ENCODE measurements around the gene FHIT.

Gene FHIT

DNA sequence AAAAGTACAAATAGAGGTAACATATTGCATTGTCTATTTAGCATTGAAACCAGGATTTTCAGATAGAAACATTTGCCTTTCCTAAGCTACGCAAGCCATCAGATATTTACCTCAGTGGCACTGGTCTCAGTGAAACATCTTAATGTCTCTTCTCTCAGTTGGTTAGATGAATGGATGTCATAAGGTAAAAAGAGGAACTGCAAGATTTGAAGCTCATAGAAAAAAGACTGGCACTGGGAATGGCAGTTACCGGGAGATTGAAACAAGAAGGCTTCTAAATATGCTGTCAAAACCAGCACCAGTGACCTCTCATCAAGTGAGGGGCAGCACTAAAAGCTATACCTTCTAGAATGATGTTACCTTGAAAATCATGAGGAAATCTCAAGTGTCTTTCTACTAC is 486.4 kb downstream of the FHIT start:
- DNase-seq (ENCODE audit: low read depth in 2 of 2), result no peak

DNA sequence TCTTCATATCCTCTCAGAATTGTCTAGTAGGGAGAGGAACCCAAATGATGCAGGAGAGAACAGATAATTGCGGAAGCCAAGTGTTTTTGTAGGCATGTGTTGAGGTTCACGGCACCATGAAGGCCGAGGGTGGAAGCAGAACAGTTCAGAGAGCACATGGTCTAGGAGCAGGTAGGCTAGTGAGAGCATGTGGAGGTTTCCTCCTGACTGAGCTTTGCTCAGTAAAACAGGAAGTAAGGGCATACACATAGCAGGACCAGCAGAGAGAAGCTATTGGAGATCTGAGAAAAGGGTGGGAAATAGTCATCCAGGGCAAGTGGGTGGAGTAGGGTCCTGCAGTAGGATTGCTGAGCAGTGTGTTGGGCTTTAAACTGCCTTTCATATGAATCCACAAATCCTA is 491.1 kb downstream of the FHIT start:
- no peak for DNase-seq (ENCODE audit: low read depth in 2 of 2)

DNA sequence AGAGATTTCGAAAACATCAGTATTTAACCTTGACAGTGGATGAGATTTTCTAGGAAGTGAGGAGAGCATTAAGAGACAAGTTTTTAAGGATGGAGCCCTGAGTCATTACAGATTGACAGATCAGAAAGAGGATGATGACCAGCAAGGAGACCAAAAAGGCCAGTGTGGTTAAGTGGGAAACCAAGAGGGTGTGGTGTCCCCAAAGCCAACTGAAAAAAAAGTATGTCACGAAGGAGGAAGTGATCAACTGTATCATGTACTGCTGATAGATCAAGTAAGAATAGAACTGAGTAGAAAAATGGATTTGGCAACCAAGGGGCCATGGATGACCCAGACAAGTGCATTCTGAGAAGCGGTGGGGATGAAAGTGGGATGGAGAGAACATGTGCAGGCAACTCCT is 491.8 kb downstream of the FHIT start:
- DNase-seq (ENCODE audit: low read depth in 2 of 2), result no peak

DNA sequence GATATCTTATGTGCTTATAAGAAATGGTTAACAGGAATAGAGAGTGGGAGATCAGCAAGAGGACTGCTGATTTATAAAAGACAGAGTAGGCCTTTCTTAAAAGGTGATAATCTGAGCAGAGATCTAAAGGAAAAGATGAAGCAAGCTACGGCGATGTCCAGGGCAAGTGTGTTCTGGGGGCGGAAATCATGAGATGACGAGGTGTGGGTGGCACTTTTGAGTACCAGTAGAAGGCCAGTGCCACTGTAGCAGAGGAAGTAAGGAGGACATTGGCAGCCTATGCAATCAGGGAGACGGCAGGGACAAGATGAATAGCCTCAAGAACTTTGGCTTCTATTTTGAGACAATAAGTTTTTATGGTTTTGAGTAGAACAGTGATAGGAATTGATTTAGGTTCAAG is 492.4 kb downstream of the FHIT start:
- no peak for DNase-seq (ENCODE audit: low read depth in 2 of 2)

DNA sequence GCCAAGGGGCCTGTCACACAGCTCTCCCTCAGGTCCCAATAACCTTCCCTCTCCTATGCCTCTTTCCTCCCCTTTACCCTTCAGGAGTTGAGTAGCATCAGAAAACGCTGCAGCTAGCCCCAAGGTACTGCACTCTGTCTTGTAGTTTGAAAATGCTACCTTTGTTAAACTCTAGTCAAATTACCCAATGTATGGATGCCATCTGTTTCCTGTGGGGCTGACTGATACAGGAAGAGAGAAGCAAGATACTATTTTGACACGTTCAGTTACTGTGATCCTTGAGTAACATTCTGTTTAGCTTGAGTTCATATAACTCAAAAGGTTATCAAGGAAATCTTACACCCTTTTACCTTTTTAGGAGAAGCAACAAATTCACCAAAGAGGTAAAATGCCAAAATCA is 493.1 kb downstream of the FHIT start:
- no peak for DNase-seq (ENCODE audit: low read depth in 2 of 2)

DNA sequence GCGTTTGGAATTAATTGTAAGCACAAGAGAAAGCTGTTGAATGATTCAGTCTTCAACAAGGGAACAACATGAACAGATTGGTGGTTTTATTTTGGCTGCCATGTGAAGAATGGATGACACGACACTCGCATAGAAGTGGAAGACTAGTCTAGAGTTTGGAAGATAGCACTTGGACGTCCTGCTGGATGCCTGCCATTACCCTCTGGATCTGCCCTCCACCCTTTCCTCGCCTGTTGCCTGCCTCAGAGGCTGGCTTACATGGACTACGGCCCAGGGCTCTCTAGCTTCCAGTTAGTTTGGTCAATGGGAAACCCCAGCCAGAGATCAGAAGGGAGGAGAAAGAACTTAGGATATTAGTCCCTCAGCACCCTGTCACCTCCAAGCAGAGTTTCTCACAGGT is 493.5 kb downstream of the FHIT start:
- DNase-seq (ENCODE audit: low read depth in 2 of 2), result no peak

DNA sequence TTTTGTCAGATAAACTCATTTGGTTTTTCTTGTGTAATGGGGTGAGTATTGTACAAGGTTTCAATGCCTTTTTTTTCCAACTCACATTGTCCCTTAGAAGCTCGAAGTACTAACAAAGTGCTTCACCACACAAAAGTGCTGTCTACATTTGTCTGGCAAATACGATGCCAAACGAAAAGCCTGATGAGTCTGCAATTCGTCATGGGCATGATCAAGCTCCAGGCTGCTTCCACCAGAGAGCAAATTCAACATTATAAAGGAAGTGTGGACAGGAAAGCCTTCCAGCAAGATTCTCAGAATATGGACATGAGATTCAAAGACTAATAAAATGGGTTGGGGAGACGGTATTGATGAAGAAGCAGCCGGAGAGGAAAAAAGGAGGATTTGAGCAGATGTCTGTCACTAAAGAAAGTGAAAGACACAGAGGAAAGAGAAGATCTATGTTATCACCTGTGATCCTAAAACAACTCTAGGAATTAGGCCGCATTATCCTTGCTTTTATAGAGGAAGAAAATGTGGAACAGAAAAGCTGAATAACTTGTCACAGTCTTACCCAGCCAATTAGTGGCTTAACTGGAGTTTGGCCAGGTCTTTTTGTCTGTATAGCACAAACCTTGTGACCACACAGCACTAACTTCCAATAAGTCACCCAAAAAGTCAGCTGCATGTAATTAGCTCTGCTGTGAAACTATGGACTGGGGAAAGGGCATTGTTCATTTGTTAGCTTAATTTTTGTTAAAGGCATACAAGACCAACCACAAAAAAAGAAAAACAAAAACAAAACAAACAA is 494.8 kb downstream of the FHIT start:
- no peak for DNase-seq (ENCODE audit: low read depth in 2 of 2)

DNA sequence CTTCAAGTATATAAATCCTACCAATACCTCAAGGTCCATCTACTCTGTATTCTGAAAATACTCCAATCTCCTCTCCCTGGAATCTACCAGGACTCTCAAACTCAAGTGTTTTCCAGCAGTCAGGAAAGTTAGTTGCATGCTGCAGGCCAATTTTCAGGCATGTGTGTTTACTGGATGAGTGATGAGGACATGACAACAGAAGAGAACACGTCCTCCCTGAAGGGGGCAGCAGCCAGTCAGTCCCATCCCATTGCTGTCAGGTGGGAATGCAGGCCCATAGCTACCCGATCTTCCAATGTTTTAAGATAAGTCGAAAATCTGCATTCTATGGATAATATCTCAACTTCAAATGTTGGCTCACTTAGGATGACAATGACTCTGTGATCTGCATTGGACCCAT is 496.2 kb downstream of the FHIT start:
- DNase-seq (ENCODE audit: low read depth in 2 of 2), result no peak

DNA sequence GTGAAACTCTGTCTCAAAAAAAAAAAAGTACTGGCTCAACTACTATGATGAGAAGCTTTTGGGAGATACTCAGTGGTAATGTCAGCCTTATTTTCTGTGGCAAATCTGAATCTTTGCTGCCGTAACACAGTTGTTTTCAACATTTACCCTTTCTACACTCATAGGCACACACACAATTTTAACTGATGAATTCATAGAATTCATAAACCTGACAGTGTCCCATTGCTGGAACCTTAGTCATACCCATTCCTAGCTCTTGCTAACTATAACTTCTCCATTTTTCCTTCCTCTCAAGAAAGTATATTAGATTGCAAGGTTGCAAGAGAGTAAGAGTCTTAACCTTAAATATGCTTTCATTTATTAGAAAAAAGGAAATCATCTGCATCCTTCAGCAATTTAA is 496.6 kb downstream of the FHIT start:
- DNase-seq (ENCODE audit: low read depth in 2 of 2), result no peak

DNA sequence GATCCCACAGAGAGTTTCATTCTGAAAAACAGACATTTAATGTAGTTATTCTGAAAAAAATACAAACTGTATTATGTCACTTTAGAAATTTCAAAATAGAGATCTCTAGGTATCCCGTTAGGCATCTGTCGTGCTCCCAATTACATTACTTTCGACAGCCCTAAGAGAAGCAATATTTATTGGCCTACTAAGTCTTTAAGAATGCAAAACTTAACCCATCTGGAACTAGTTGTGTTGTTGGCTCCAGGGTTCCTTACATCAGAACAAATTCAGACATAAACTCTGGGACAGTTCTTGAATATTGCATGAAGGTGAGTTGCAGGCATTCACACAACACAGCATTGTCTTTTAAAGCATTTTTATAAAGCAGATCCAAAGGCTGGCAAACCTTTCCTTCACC is 498.4 kb downstream of the FHIT start:
- DNase-seq (ENCODE audit: low read depth in 2 of 2), result no peak

DNA sequence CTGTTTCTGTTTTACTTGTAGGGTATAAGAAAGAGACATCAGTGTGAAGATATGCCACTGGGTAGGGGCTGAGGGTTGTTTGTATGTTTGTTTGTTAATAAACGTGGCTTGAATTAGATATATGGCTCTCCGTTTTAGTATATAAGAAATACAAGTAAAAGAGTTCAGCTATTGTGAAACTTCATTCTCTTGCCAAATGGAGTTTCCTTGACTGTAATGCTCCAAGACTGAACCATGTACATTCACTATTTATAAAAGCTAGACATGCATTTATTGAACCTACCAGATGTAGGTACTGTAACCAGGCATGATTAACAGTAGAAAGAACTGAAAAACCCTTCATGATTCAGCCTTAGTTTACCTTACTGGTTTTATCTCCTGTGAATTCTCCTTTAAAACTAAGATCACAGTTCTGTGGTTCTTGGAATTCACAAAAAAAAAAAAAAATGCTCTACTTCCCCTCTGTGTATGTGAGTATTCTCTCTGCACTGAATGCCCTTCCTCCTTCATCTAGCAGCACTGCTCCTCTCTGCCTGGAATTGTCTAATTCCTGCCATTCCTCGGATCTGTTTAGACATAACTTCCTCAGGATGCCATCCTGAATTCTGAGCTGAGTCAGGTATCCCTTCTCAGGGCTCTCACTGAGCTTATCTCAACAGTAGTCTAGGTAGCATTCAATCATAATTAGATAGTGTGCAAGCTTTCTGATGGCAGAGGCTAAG is 504.4 kb downstream of the FHIT start:
- DNase-seq (ENCODE audit: low read depth in 2 of 2), result no peak

DNA sequence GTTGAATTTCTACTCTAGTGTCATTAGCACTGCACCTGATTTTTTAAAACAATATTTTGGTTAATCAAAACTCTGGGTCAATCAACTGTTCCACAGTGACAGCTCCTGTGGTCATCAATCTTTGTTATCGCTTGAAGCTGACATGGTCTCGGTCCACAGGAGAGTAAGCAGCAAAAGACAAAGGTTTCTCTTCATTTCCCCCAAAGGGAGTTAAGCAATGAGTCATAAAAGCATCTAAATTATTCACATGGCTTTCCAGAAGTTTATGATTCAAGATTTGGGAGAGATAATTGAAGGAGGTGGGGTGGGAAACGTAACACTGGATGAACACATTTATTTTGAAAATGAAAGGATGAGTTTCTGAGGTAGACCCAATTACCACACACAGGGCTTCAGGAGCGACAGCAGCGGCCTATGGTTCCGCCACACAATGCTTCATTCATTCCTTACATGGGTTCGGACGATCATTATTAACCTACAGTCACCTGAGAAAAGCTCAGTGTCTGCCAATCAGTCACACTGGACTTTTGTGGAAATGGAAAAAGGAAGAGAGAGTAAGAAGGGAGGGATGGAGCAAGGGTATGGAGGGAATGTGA is 505.1 kb downstream of the FHIT start:
- DNase-seq (ENCODE audit: low read depth in 2 of 2), result no peak

DNA sequence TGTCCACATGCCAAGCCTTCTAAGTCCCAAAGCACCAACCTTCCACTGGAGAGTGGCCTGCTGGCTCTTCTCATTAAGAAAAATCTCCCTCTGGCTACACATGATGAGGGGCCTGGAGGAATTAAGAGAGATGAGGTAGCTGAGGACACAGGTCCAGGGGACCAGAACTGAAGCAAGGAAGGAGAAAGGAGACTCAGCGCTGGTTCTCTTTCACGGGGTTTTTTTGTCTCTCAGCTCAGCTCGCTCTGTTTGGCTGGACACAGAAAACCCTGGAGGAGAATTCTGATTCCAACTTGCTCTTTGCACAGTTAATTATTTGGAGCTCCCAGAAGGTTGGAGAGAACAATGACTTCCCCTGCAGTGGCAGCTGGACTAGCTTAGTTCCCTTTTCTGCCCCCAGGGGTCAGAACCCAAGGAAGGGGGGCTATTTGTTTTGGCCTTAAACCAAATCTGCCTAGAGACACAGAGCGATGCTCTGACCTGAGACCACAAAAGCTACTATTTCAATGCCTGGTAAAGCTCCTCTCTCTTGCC is 507.6 kb downstream of the FHIT start:
- DNase-seq (ENCODE audit: low read depth in 2 of 2), result no peak

DNA sequence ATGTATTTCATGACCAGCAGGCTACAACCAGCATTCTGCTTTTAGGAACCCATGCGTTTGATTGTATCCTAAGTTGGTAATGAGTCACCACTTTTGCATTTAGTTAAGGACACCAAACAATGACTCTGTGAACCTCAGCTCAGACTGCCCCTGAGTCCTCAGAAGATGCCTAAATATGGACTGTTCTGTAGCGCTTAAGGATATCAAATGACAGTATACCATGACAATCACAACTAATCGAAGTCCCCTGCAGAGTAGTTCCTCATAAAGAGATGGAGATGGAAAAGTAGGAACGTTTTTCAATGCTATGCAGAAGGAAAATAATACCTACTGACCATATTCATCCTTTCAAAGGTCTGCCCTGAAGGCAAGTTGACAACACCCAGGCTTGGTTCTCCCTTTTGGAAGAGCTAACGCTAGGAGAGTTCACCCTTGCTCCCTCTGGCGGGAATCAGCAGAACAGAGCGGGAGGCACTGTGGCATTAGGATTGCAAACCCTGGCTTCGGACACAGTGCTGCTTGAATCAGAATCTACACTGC is 508.6 kb downstream of the FHIT start:
- DNase-seq (ENCODE audit: low read depth in 2 of 2), result no peak

DNA sequence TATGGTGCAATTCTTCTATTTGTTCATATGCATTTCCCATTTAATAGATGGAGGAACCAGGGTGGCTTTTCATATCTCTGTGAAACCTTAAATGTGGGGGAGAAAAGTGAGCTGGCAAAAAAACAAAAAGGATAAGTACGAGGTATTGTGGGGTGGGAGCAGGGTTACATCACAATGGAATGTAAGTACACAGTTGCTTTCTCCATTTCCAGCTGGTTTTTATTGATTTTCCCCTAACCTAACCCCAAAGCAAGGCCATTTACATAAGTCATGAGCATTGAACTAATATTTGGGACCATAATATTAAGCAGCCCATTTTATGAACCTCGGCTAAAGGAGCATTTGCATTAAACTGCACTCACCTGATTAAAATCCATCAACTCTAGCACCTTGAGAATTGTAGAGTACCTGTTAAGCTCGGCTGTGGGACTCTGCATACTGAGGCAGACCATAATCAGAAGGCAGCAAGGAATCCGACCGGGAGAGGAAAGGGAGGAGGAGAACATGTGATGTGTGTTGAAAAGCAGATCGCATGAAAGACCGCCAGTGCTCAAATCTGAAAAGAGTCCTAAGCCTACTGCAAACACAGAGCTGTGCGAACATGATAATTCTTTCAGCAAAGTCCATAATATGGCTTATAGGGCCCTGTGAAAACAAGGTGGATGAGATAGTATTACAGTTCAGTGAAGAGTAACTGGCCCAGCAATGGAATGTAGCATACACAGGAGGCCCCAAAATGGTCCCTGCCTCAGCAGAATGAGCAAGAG is 513.4 kb downstream of the FHIT start:
- DNase-seq (ENCODE audit: low read depth in 2 of 2), result no peak

DNA sequence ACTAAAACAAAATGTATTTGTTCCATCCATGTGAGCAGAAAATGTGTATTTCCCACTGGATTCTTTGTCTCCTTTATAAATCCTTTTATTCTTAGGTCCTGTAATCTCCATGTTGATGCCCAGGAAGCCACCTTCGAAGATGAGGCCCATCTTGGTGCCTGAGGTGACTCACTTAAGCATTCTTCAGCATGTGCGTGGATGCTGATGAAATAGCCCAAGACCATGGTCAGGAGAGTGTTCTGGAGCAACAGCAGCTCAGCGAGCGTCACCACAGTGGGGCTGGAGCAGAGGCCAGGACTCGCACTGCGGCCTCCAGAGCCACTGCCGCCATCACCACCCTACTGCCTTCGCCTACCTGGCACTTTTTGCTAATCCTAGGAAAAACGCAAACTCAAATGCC is 520.9 kb downstream of the FHIT start:
- no peak for DNase-seq (ENCODE audit: low read depth in 2 of 2)

DNA sequence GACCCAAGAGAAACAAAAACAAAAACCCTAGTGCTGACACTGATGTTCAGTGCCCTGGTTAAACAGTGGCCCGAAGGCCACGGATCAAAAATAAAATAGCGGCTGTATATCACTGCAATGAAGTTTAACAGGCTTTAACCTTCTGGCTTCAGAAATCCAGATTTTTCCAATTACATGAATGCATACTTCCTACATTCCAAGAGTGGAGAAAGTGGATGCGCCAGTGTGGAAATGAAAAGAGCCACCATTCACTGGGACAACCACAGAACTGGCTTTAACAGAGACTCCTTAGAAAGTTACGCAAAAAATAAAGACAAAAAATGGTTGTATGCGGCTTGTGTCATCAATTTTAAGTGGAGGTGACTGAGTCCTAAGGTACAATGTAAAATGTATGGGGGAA is 522.2 kb downstream of the FHIT start:
- DNase-seq (ENCODE audit: low read depth in 2 of 2), result no peak

DNA sequence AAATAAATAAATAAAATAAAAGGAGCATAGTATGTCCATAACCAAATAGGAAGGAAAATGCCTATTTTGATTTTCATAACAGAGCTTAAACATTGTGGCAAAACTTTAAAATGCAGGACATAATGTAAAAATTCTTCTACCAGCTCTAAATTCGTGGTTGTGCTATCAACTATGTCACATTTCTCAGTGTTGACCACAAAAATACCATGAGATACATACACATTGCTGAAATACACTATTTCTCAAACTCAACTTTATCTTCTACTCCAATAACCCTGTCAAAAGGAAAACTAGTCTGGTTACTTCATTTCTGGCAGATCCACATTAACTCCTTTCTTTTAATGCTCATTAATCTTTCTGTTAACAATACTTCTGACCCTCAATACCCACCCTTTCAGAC is 523.2 kb downstream of the FHIT start:
- no peak for DNase-seq (ENCODE audit: low read depth in 2 of 2)

DNA sequence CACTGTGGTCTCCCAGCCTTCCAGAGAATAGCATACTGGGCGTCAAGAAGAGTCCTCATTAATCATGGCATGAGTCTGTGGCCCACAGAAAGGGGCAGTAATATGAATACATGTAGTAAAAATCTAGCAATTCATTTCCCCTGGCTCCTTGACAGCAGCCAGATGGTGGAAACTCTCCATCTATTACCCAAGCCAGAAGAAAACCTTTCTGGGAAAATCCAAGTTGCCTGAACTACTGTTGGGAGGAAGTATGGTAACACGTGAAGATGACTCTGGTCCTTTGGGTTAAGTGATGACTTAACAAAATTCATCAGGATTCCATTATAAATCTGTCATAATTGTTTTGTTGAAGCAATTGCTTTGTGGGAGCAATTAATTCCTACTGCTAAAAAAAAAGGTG is 530.5 kb downstream of the FHIT start:
- no peak for DNase-seq (ENCODE audit: low read depth in 2 of 2)

DNA sequence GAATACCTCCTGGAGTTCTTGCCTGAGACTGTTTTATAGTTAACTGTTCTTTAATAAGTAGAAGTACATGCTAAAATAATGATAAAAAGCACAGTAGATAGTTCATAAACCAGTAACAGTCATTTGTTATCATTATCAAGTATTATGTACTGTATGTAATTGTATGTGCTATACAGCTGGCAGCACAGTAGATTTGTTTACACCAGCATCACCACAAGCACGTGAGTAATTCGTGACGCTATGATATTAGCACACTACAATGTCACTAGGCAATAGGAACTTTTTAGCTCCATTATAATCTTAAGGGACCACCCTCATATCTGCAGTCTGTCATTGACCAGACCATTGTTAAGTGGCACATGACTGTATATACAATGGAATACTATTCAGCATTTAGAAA is 534.7 kb downstream of the FHIT start:
- no peak for DNase-seq (ENCODE audit: low read depth in 2 of 2)

DNA sequence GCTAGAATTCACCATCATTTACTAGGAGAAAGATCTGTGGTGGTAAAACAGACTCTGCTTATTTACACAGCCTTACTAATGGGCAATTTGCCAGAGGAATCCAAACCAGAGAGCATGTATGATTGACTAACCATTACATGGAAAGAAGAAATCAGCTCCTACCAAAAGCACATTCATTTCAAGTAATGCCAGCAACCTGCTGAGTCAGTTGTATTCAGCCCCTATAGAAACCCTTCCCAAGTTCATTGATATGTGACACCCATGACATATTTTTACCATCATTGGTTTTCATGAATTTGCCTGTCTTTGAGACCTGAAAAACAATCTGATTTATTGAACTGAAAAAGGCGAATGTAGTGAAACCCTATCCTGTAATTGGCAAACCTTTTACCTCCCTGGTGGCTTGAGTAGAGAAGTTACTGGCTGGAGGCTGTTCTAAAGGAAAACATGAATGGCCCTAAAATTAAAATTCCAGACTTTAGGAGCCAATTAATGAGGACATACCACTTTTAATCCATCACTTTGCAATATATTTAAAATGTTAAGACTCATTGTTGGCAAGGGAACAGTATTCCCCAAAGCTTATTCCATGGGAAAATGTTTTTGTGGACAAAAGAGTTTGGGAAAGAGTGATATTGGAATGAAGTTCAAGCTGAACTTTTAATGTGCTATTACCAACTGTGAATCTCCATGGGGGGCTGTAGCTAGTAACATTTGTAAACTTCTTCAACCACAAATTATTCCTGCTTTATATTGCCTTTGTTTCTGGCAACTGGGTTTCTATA is 542.9 kb downstream of the FHIT start:
- no peak for DNase-seq (ENCODE audit: low read depth in 2 of 2)

Measured in stimulated activated CD4-positive, alpha-beta T cell treated with anti-CD3 and anti-CD28 coated beads, Interleukin-12 subunit alpha, Interleukin-12 subunit beta, amount 100 ng/mL, for 24 hours (primary cell).